ENCODE results near the gene FRMD3.
A peak's percentile ranks its signal among the peaks of the same experiment; 100 is the strongest.

The FRMD3 gene

DNA sequence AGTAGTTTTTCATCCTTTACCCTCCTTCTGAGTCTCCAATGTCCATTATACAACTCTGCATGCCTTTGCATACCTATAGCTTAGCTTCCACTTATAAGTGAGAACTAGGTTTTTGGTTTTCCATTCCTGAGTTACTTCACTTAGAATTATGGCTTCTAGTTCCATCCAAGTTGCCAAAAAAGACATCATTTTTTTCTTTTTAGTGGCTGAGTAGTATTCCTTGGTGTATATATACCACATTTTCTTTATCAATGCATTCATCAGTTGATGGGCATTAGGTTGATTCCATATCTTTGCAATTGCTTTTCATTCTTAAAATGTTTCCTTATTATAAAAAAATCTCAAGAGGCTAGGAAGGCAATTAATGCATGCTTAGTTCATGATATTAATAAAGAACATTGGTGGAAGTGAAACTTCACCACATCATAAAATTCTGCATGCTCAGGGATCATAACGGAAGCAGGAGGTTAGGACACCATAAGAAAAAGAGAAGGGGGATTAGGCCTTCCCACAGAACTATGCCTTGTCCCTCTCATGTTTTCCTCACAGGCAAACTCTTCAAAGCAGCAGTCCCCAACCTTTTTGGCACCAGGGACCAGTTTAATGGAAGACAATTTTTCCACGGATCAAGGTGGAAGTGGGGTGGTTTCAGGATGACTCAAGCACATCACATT lies 105.2 kb downstream of the FRMD3 start:
- DNase-seq (ENCODE audit: low spot score): no peak

DNA sequence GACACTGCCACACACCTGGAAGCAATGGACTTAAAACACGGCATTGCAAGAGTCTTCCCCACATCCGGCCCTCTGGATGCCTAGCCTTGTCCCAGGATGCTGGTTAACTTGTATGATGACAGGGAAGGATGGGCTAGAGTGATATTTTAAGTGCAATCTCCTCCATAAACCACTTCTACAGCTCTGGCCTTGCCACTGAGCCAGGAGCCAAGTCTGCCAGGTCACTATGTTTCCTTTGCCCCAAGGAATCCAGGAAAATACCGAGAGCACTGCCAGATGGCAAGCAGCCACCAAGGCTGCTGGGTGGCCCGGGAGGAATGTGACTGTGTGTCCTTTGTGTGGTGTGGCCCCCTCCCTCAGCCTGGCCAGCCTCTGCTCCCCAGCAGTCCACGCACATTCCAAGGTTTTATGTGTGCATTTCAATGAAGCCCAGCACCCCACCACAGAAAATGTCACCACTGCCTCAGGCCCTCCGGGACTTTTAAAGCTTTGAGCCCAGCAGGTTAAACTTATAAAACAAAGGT lies 106.0 kb downstream of the FRMD3 start:
- DNase-seq (ENCODE audit: low spot score): peak; percentile 90

DNA sequence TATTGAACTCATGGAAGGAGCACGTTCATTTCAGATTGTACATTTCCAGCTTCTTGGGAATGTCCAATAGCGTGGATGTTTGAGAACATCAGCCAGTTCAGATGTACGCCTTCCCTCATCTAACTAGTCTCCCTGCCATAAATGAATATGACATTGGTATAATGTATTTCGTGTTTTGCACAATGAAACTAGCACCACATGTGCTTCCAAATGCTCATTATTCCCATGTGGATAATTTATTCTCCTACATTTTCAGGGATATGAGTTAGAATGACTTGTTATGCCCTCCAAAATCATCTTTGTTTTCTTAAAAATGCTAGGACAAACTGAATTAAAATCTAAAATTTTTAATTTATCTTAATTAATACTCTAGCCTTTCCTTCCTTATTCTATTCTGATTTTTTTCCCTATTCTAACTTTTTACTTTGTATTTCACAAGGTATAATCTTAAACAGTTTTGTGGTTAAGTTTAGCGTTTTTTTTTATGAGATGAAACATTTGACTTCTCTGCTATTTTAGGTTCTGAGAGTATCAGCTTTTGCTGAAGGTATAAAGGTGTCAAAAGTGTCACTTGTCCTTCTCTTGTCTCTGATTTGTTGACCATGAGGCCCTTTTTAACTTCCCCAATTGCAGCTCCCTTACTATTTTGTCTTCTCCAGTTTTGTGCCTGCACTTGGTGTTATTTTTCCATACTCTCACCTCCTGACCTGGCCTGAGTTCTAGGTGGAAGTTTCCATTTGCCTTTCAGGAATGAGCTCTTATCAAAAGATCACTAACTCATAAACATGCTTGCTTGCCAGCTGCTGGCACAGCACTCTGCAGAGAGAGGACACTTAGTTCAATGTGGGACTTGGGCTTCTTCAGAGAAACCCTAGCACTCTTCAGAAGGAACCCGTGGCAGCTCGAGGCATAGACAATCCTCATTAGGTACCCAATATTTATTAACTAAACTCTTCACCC lies 106.8 kb downstream of the FRMD3 start:
- DNase-seq (ENCODE audit: low spot score): no peak

DNA sequence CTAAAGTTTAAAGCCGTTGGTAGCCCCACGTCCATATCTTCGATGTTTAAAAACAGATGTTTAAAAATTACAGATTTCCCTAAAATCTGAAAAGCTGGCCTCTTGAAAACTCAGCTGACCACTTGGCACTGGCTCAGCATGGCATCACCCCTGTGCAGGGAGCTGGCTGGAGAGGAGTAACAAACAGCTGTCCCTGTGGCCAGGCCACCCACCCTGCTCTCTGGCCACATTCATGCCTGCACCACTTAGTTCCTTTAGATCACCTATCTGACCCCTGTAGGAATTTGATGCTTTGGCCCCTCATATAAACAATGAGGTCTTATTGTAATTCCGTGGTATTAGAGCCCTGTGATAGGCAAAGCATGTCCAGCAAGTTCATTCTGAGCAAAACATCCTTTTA lies 107.5 kb downstream of the FRMD3 start:
- DNase-seq (ENCODE audit: low spot score): no peak

DNA sequence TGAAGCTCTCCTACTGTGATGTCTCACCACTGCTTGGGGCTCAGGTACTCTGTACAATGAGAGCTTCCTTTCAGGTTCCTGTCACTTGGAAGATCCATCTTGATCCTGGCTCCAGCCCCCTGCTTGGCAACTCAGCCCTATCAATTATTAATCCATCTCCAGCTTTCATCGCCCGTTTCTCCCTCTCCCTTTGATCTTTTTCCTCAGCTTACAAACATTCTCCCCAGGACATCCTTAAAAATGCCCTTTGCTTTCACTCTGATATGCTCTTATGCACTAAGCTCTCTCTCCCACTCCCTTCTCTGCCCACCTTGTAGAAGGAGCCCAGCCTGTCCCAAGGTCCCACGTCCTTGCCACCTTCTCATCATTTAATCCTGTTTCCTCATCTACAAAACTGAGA lies 109.0 kb downstream of the FRMD3 start:
- DNase-seq (ENCODE audit: low spot score): peak; percentile 49

DNA sequence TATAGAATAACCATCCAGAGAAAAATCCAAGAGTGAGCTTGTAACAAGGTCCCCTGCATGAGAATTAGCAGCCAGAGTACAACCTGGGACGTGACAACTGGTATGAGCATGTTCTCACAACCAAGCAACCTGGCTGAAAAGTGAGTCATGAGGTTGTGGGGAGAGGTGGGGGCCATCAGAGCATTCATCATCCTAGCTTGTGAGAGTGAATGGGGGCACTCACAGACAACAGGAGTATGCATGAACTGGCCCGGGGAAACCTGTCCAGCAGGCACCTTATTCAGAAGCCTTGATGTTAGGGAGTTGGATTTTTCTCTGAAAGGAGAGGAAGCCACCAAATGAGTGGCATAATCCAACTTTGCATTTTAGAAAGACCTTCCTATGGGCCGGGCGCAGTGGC lies 113.0 kb downstream of the FRMD3 start:
- peak; percentile 87 for DNase-seq (ENCODE audit: low spot score)

DNA sequence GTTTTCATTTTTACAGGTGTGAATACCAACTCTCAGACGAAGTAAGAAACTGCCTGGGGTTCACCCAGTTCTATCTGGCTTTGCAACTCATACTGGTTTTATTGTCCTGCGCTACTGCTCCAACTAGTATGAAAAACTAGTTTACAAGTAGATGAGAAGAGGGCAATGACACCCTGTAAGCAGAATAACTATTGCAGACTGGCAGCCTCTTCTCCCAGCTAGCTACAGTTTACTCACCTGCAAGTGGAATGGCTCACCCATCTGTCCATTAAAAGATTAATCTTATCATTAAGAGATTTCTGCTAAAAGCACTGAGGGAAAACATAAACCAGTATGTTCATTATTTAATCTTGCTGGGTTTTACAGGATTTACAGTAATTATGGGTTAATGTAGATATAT lies 113.4 kb downstream of the FRMD3 start:
- DNase-seq (ENCODE audit: low spot score): no peak

DNA sequence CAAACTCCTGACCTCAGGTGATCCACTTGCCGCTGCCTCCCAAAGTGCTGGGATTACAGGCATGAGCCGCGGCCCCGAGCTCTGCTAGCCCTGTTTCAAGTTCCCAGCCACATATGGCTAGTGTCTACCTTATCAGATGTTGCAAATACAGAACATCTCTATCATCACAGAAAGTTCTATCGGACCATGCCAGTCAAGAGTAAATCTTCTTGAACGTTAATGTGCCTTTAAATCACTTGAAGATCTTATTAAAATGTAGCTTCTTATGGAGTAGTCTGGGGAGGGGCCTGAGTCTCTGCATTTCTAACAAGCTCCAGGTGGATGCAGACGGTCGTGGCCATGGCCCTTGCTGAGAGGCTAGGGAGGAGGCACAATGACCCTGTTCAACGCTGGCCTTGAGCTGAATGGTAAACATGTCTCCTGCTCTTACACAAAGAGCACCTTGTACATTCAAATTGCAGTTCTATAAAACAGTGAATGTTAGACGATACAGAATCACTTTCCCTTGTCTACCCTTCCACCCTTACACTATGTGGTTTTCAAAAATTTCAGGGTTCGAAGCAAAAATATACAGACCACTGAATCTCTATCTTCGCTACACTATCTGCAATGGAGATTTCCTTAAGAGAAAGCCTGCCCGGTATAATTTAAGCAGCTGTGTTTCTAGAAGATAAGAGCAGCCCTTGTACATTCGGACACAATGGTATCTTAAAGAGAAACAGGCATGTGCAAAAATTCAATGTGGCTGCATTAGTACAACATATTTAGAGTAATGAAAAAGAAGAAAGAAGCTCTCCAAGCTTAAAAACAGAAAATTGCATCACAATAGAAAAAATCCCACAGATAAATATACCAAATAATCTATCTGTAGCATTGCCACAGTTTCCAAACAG lies 114.1 kb downstream of the FRMD3 start:
- DNase-seq (ENCODE audit: low spot score): no peak

DNA sequence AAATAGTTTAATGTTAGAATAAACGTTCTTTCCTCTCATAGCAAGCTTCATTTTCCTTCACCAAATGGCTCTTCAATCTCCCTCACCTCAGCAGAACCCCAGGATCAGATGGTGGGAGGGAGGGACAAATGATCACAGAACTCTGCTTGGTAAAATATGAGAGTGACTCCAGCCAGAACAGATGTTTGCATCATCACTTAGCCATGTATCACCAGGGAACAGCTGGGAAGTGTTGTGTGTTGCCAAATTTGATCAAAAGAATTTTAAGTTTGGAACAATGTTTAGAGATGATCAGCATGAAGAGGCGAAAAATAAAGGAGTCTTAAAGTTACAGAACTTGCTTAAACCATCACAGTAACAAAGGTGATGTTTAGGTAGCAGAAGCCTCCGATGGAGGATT lies 115.7 kb downstream of the FRMD3 start:
- no peak for DNase-seq (ENCODE audit: low spot score)

DNA sequence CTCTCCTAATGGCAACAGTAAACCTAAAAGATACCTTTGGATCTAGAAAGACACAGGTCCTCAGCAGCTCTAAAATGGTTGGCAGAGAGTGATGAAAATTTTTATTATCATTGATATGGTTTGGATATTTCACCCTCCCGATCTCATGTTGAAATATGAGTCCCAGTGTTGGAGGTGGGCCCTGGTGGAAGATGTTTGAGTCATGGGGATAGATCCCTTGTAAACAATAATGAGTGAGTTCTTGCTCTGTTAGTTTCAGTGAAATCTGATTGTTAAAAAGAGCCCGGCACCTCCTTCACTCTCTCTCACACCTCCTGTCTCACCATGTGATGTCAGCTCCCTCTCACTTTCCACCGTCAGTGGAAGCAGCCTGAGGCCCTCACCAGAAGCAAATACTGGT lies 117.7 kb downstream of the FRMD3 start:
- DNase-seq (ENCODE audit: low spot score): no peak

DNA sequence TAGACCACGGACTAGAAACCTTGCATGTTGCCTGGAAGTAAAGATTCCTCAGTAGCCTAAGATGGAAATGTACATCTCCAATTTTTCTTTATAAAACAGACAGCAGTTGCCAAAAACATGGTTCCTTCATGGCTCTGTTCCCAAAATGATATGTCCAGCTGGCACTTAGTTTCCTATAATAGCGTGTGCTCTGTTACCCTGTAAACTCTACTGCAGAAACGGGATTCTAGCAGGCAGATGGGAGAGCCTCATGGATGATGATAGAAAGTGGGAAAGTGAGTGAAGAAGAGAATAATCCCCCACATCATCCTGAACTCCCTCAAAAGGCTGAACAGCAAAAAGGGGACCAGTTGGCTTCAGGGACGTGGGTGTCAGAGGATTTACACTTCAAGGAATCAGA lies 118.2 kb downstream of the FRMD3 start:
- DNase-seq (ENCODE audit: low spot score): no peak

DNA sequence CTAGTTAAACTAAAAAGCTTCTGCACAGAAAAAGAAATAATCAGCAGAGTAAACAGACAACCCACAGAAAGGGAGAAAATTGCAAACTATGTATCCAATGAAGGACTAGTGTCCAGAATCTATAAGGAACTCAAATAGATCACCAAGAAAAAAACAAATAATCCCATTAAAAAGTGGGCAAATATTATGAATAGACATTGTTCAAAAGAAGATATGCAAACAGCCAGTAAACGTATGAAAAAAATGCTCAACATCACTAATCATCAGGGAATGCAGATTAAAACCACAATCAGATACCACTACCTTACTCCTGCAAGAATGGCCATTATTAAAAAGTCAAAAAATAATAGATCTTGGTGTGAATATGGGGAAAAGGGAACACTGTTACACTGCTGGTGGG lies 119.9 kb downstream of the FRMD3 start:
- no peak for DNase-seq (ENCODE audit: low spot score)

DNA sequence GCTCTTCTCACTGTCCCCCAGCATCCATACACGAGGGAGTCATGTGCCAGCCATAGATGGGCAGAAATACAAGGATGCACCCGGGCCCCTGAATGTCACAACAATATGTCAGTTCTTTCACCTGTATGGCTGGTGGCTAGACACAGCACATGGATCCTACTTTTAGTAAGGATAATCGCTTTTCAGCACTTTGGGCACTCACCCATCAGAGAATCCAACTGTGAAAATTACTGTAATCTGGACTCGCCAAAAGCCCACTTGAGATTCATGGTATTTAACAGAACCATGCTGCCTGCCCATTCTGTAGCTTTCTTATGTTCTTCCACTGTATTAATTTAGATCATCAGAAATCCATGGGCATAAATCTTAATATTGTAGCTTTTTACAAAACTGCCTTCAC lies 124.8 kb downstream of the FRMD3 start:
- no peak for DNase-seq (ENCODE audit: low spot score)

DNA sequence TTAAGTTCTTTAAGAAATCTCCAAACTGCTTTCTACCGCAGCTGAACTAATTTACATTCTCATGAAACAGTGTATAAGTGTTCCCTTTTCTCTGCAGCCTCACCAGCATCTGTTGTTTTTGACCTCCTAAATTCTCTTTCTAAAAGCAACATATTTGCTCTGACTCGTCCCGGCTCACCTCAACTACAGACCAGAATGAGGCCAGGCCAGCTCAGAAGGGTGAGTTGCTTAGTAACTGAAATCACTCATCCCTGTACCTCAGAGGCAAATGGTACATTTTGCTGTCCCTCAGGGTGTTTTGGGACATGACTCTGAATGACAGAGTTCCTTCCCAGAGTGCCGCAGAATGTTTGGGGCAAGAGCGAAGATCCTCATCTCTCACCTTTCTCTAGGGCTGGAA lies 127.5 kb downstream of the FRMD3 start:
- DNase-seq (ENCODE audit: low spot score): peak; percentile 48

DNA sequence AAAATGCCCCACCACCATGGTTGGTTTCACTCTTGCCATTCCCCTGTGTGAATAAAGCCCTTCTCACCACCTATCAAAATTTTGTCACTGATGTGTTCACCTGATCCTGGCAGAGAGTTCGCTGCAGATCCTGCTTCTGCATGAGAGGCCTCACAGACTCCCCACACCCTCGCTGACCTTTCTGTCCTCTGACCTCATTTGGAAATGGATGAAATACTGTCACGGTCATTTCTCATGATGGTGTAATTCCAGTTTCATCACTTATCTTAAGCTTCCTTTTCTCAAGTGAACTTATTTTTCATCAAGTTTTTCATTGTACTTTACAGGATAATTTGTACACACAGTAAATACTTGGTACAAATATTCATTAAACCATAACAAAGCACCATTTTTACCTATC lies 131.3 kb downstream of the FRMD3 start:
- no peak for DNase-seq (ENCODE audit: low spot score)

DNA sequence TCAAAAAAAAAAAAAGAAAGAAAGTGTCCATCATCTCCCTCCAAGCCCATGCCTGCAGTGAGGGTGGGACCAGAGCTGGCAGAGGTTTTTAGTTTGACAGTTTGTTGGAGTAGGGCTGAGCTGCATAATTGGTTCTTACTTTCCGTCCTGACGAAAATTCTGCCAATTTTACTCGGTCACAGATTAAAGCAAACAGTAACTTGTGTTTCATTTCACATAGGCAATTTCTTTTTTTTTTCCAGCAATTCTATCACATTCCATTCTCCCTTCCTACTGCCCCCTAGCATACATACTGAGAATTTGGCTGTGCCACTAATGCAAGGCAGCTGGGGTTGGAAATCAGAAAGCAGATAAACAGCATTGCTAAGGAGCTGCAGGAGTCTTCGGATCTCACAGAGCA lies 132.4 kb downstream of the FRMD3 start:
- DNase-seq (ENCODE audit: low spot score): no peak

DNA sequence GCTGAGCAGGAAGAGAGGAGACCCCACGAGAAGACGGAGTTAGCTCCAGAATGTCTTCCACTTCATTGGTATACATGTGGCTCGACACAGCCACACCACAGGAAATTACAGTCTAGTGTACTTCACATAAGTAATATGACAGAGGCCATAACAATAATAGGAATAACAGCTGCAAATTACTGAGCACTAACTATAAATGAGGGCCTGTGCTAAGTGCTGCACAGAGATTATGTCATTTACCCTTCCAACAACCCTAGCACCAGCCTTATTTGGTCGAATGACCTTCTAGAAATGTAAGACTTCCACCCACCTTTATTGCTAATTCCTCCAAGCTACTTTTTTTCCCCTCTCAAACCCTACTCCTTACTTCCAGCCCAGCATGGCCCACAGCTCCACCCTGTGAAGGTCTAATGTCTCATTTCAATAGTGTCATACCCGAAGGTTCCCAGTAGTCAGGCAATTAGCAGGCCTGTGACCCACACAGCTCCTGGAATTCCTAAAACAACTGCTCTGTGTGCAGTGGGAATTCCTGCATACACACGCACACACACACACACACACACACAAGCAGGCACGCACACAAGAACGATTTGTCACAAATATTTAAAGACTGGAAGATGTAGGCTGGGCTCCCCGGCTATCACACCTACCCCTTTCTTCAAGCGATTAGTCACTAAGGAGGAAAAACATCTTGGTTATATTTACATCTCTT lies 134.5 kb downstream of the FRMD3 start:
- DNase-seq (ENCODE audit: low spot score): peak; percentile 76

DNA sequence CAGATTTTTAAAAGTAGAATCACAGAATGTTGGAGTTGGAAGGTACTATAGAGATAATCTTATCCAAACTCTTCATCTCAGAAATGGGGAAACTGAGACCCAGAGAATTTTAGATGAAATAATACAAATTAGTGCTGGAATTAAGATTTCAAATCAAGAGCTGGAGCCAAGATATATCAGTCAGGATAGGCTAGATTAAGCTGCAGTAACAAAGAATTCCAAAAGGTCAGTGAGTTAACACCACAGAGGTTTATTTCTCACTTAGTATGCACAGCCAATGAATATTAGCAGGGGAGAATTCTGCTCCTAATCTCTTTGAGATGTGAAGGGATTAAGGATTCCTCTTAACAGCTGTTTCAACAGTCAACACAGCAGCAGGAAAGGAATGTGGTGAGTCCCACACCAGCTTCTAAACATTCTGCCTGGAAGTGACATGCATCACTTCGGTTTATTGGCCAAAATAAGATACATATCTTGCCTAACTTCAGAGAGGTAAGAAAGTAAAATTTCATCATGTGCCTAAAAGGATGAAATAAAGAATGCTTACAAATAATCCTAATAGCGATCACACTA lies 136.8 kb downstream of the FRMD3 start:
- no peak for DNase-seq (ENCODE audit: low spot score)

DNA sequence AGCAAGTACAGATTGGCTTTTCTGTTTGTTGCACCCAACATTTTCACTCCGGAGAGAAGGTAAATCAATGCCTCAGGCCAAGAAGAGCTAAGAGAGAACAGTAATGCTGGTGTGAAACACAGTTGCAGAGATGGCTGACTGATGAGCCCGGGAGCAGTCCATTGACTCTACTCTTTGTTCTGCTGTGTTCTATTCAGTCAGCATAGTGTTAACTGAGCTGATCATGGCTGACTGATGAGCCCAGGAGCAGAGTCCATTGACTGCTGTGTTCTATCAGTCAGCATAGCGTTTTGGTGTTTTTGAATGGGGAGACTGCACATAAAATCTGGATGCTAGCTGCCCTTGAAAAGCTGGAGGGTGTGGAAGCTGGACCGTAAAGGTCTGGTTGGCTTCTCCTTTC lies 141.4 kb downstream of the FRMD3 start:
- DNase-seq (ENCODE audit: low spot score): no peak

DNA sequence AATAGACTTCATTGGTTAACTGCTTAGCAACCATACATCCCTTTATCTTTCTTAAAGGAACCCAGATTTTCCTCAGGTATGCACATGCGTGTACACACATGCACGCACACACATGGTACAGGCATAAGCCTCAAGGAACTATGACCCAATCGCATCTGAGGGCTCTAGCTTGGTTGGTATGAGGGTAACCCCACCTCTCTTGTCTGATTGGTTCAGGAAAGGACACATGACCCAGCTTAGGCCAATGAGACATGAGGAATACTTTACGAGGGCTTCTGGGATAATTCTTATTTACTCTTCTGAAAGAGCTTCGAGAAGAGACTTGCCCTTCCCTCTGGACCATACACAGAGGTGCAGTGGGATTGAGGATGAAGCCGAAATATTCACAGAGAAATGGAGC lies 141.9 kb downstream of the FRMD3 start:
- no peak for DNase-seq (ENCODE audit: low spot score)

DNA sequence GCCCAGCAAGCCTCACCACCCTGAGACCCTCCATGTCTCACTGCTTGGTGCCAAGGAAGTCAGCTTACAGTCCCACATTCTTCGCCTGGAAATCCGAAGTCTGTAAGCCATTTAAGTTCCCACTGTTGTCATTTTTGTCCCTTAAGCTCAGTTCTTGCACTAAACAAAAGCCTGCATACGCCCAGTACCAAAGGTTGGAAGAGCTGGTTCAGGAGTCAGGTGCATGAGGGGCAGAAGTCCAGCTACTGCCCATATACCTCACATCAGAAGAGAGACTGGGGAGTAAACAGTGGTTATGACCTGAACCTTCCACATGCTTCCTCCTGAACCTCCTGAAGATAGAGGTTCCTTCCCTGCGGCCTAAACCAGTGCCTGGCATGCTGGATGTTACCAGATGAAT lies 146.0 kb downstream of the FRMD3 start:
- no peak for DNase-seq (ENCODE audit: low spot score)

Data from kidney tubule cell (primary cell).